ENCODE results near the gene BTBD19.
"Not testable (repeated sequence)": the region's sequence is repeated elsewhere in the genome, so short reads cannot be mapped to it uniquely, and the experiment has no call there.

BTBD19 gene, protein sequence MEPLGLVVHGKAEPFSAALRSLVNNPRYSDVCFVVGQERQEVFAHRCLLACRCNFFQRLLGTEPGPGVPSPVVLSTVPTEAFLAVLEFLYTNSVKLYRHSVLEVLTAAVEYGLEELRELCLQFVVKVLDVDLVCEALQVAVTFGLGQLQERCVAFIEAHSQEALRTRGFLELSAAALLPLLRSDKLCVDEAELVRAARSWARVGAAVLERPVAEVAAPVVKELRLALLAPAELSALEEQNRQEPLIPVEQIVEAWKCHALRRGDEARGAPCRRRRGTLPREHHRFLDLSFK

DNA sequence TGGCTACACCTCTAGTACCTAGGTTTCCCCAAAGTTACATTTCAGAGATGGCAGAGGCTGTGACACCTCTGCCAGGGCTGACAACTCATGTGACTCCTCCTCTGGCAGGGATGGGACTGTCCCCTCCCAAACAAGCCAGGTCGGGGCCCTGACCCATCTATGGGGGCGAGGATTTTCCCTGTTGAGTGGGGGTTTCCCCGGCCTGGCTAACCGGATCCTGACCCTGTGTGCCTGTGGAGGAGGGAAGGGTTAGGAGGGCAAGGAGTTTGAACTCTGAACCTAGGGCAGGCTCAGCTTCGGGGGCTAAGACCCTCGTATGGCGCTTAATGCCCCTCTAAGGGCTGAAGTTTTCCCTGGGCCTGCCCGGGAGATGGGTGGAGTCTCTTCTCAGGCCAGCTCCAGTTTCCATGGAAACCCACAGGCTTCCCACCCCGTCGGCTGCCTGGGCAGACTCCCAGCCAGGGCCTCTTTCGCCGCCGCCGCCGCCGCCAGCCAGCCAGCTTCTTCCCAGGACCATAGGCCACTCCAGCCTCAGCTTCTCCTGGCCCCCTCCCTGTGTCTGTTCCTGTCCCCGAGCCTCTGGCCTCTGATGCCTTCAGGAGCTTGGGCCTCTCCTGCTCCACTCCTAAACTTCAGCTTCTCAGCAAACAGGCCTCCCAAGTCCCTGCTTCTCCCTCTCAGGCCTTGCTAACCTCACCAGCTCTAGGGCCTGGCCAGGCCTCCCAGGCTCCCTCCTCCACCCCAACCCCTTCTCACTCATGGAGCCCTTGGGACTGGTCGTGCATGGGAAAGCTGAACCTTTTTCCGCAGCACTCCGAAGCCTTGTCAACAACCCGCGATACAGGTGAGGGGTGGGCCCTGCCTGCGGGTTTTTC is at the start of gene BTBD19:
Gene BTBD19, plus strand, starts transcription at position 461 of the 875 bp plus-strand sequence. Its CDS starts 298 bp downstream, at position 759.
- no peak for DNase-seq (ENCODE audit: low read depth)

DNA sequence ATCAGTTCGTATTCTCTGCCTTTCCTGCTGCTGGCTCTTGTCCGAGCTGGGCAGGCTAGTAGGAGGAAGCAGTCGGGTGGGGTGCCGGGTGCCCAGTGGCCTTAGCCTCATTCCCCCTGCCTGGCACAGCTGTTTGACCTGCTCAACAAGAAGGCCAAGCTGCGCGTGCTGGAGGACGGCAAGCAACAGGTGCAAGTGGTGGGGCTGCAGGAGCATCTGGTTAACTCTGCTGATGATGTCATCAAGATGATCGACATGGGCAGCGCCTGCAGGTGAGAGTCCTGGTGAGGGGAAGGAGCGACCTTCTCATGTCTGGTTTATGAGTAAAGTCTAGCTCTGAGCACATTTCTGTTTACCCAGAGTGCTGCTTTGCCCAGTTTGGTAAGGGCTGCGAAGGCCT is 49.2 kb upstream of the BTBD19 start:
- no peak for DNase-seq (ENCODE audit: low read depth)

DNA sequence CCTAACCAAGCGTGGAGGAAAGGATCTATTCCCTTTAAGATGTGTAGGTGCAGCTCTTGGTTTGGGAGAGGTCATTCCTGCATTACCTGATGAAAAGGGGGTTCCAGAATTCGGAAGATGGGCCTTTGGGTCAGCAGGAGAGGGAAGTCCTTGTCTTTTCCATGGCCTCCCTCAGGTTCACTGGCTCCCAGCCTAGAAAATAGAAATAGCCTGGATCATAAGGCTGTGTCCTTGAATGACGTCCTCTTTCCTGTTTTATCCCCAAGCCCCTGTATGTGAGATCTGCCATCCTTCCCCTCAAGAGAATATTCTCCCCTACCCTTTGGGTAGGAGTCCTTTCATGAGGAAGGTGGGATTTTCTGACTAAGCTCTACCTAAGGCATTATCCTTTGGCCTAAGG is 47.4 kb upstream of the BTBD19 start:
- no peak for DNase-seq (ENCODE audit: low read depth)

DNA sequence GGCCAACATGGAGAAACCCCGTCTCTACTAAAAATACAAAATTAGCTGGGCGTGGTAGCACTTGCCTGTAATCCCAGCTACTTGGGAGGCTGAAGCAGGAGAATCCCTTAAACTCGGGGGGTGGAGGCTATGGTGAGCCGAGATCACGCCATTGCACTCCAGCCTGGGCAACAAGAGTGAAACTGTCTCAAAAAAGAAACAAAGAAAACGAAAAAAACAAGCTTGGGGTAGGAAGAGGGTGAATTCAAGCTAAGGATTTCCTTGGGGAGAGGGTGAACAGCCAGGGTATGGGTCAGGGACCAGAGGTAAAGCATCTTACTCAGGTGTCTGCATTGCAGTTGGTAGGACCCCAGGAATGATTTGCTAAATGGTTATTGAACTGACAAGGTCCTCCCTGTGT is 41.9 kb upstream of the BTBD19 start:
- DNase-seq (ENCODE audit: low read depth): not testable (repeated sequence)

DNA sequence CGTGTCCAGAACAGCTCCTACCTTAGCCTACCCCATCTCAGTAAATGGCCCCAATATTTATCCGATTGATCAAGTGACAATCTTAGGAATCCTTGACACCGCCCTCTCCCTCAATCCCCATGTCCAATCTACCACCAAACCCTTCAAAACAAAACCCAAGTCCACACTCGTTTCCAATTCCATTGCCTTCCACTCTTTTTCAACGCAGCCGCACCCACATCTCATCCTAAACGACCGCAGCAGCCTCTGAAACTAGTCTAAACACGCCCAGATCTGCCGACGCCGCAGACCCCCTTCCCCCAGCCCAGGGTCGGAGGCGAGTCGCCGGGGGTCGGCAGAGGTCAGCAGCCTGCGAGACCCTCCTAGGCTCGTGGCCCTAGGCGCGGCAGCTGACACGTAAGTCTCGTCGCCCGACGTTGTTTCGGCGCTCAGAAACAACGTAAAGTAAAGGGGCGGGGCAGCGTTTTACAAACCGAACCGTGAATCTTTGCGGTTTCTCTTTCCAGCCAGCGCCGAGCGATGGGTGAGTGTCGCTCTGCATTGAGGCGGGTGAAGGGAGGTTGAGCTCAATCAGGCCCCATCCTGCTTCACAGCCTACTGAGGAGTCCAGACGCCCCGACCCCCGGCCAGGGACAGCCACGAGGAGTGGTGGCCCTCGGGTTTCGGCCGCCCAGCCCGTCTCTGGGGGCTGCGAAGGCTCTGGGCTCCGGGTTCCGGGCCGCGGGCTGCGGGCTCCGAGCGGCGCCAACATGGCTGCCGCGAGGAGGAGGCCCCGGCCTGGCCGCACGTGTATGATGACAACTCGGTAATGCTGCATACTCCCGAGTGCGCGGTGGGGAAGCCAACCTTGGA is 33.0 kb upstream of the BTBD19 start, which contains the start of gene RPS8:
Gene RPS8, plus strand, starts transcription at position 463 of the 852 bp plus-strand sequence. Its CDS starts 57 bp downstream, at position 520.
- peak; percentile 88 for DNase-seq (ENCODE audit: low read depth)

DNA sequence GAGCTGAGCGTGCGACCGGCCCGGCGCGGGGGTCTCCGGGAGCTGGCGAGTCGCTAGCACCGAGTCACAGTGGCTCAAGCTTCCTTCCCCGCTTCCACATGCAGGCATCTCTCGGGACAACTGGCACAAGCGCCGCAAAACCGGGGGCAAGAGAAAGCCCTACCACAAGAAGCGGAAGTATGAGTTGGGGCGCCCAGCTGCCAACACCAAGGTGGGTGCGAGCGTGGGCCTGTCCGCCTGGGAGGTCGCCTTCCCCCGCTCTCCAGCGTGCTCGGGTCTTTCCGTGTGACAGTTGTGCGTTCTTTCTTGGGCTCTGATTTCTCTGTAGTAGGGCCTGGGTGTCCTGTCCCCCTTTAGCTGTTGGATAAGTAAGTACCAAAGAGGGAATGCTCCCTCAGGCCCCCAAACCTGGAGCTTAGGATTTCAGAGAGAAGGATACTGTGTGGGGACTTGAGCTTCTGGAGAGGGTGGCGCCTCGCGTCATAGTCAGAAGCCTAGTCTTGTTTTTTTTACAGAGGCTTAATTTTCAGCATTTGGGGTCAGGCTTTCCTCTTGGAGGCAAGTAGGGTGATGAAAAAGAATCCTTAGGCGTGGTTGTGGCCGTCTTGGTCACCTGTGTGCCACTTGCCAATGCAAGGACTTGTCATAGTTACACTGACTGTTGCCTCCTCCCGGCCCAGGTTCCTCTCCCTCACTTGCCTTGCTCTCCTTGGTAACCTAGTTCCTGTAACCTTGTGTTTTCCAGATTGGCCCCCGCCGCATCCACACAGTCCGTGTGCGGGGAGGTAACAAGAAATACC is 32.2 kb upstream of the BTBD19 start:
- DNase-seq (ENCODE audit: low read depth): no peak

DNA sequence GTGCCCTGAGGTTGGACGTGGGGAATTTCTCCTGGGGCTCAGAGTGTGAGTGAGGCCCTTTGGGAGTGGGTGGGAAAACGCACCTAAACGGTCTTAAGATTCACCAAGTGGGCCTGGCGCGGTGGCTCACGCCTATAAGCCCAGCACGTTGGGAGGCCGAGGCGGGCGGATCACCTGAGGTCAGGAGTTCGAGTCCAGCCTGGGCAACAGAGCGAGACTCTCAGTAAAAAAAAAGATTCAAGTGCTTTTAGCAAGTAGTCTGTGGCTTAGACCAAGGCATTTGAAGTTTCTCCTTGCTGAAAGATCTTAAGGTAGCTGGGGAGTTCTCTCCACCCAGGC is 31.6 kb upstream of the BTBD19 start:
- no peak for DNase-seq (ENCODE audit: low read depth)

DNA sequence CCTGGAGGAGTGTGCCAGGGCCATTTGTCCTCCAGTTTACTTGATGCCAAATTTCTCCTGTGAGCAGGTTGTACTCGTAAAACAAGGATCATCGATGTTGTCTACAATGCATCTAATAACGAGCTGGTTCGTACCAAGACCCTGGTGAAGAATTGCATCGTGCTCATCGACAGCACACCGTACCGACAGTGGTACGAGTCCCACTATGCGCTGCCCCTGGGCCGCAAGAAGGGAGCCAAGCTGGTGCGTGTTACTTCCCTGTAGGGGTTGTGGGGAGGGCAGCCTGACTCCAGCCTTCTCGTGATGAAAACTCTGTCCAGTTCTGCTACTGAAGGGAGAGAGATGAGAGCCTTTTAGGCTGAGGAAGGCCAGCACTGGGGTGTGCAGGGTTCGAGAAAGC is 30.8 kb upstream of the BTBD19 start:
- no peak for DNase-seq (ENCODE audit: low read depth)

DNA sequence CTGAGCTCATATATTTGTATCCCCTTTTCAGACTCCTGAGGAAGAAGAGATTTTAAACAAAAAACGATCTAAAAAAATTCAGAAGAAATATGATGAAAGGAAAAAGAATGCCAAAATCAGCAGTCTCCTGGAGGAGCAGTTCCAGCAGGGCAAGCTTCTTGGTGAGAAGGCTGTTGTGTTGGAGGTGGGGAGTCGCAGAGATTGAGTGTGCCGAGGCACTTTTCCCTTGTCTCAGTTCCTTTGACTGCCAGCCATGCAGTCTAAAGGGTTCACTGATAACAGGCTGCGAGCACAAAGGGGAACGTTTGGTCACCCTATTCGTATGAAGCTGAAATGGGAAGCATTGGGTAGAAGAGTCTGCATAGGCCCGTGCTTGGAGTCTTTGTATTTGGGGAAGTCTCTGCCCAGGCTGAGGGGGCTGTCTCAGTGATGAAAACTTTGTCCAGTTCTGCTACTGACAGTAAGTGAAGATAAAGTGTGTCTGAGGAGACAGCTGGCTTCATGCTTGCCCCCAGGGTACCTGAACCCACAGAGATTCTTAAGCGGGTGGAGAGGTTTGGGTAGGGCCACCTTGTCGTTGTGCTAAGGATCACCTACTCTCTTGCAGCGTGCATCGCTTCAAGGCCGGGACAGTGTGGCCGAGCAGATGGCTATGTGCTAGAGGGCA is 30.2 kb upstream of the BTBD19 start:
- DNase-seq (ENCODE audit: low read depth): no peak

DNA sequence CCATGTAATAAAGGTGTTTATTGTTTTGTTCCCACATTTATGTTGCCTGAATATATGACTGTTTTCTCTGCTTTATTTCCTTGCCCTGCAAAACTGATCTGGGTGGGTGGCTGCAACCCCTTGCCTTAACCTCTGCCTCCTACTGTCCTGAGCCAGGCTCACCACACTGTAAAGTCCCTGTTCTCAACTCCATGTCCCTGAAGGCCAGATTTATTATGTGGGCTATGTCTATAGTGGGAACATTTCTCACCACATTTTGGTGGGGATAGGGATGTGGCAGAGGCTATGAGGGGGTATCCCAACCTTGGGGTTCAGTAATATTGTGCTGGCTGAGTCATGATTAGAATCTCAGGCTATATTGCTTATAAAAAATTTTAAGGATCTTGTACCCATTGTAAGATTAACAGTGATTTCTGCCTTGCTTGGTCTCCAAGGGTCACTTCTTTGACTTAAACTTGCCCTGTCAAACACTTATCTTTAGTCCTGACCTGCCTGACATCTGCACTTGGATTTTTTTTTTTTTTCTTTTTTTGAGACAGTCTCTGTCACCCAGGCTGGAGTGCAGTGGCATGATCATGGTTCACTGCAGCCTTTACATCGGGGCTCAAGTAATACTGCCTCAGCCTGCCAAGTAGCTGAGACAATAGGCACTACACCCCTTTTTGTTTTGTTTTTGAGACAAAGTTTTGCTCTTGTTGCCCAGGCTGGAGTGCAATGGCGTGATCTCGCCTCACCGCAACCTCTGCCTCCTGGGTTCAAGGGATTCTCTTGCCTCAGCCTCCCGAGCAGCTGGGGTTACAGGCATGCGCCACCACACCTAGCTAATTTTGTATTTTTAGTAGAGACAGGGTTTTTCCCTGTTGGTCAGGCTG is 29.4 kb upstream of the BTBD19 start:
- no peak for DNase-seq (ENCODE audit: low read depth)

DNA sequence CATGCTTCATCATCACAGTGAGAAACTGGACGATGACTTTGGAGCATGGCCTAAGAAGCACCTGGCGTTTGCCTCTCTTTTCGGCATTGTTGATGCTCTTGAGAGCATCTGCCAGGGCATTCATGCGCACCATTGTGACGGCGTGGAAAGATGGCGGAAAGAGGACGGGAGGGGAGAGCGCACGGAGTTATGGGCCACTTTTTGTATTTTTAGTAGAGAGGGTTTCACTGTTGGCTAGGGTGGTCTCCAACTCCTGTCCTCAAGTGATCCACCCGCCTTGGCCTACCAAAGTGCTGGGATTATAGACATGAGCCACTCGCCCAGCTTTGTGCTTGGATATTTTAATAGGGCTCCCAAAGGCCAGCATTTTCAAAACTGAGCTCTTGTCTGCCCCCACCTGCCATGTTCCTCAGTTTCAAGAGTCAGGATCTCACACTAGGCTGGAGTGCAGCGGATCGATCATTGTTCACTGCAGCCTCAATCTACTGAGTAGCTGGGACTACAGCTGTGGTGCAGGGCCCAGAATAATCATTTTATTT is 27.7 kb upstream of the BTBD19 start:
- no peak for DNase-seq (ENCODE audit: low read depth)

DNA sequence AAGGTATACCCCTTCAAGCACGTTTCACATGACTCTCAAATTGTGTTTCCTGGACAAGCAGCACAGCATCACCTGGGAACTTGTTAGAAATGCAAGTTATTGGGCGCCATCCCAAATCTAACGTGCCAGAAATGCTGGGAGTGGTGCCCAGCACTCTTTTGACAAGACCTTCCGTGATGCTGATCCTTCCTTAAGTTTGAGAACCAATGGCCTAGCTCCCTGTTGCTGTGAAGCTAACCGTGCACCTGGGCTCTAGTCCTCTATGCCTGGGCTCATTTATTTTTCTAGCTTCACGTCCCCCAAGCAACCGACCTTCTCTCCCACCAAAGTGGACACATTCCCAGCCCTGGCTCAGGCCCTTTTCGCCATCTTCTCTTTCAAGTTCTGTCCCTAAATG is 24.6 kb upstream of the BTBD19 start:
- DNase-seq (ENCODE audit: low read depth): no peak

DNA sequence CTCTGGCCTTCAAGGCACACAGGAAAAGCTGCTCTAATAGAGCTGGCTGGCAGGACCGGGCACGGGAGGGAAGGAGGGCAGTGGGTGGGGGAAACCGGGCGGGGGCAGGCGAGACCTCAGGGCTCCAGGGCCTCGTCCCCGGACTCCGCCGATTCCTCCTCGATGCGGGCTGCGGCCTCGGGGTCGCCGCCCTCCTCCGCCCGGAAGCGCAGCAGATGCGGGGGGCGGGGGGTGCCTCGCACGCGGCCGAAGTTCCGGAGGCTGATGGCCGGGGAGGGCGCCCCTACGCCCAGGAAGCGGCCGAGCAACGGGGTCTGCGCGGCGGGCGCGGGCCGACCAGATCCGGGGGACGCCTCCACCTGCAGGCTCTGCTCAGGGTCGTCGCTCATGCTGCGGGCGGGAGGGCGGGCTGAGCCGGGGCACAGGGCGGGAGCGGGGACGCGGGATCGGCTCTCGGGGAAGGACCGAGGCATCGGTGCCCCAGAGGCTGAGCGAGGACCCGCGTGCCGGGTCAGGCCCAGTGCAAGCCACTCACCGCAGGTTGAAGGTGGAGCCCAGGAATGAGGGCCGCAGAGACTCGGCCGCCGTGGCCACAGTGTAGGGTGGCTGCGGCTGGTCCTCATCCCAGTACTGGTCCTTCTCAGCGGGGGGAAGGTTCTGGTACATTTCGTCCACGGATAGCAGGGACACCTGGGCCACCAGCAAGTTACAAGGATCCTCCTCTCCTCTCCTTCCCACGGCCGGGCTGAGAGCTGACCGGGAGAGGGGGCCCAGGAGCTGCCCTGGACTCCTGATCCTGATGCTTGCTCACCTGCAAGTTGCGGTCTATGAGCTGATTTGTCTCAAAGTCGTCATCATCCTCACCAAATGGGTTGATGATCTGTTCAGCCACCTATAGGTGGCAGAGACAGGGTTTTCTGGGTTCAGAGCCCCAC is 24.0 kb upstream of the BTBD19 start:
- no peak for DNase-seq (ENCODE audit: low read depth)

DNA sequence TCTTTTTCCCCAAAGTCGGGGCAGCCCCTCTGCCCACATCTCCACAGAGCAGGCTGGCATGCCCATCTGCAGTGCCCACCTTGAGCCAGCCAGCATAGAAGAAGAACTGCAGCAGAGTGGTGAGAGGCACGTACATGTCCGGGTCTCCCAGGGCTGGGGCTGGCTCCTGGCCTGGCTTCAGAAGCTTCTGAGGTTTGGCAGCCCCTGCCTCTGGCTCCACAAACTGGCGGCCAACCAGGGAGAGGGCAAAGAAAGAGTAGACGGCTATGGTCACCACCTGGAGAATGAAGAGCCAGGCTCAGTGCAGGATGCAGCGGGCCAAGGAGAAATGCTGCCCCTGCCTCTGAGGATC is 23.3 kb upstream of the BTBD19 start:
- DNase-seq (ENCODE audit: low read depth): no peak

DNA sequence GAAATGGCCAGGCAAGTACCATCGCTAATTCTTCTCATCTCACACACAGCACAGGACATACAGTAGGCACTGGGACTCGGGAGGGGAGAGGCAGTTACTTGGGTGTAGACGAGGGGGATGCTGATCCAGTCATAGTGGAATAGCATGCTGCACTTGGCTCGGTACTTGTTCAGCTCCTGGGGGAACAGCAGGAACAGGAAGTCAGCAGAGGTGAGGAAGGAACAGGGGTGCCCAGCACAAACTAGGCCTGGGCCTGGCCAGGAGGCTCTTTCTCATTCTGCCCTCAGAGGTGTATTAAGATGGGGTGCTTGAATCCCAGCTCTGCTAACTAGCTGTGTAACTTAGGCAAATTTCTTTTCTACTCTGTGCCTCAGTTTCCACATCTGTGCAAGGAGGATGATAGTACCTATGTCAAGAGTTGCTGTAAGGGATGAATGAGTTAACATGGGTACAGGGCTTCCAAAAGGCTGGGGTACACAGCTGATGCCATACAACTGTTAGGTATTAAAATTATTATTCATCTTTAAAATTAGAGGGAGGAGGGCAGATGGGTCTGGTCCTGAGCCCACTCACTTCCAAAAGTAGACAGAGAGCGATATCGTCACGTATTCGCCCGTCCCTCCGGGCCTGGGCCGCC is 22.7 kb upstream of the BTBD19 start:
- no peak for DNase-seq (ENCODE audit: low read depth)

DNA sequence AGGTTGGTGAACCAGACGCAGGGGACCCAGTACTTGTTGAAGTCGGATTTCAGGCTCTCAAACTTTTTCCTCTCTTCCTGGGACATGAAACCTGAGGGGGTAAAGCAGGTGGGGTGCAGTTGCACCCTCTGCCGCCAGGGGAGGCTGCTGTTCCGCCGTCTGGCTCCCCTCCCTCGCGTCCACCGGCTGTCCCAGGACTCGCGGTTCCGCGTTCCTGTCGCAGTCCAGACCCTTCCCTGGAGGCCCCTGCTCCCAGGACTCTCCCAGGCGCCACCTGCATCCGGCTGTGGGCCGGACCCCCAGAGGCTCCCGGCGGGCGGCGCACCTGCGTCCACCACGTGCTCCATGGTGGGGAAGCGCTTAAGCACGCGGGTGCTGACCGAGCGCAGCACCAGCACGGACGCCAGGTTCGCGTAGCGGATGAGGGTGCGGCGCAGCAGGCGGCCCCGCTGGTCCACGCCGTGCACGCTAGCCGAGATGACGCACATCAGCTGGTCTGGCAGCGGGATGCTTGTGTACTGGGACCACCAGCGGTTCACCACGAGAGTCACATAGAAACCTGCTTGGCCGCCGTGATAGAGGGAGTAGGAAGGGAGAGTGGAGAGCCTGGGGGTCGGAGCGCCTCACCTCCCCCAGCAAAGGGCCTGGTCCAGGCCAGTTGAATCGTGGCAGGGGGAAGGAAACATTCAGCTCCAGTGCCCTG is 22.0 kb upstream of the BTBD19 start:
- no peak for DNase-seq (ENCODE audit: low read depth)

DNA sequence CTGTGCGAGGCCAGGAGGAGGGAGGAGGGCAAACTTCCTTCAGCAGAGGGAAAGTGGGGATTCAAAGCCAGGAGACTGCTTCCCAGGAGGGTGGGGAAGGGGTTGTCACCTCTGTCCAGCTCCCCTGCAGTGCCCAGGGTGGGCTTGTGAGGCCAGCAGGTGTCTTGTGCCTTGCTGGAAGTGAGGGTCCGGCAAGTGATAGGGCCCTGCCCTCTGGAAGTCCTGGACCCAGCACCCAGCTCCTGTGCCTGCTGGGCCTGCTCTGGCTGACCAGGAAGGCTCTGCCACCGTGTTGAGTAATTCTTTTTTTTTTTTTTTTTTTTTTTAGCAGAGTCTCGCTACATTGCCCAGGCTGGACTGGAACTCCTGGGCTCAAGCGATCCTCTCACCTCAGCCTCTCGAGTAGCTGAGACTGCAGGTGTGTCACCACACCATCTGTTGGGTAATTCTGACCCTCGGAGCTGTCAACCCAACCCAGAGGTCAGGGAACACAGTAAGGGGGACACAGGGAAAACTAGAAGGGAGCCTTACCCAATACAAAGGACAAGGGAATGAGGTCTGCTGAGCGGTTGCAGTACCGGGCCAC is 21.4 kb upstream of the BTBD19 start:
- no peak for DNase-seq (ENCODE audit: low read depth)
